GM23248 (cell line): ENCODE data around the gene ACE2. TPM values are rescaled to one million over a fixed set of nuclear protein-coding genes. Genes with fewer than 3 reads are reported as not detected.

Experiments
- DNase-seq: peaks from one replicate; pipeline ENCODE4 v3.0.0-alpha.2; 2015
- H2AFZ ChIP-seq: fragments of 200-600 bp; sonication (generic); 2 replicates; pipeline ENCODE4 v1.6.1; 2016; ENCODE audit warnings: antibody characterized with exemption
- H3F3A ChIP-seq: fragments of 200-600 bp; sonication (generic); 2 replicates; pipeline ENCODE4 v1.6.1; 2016; ENCODE audit warnings: mild to moderate bottlenecking, antibody characterized with exemption, mixed run types; ENCODE audit not compliant: insufficient read depth
- H3K27ac ChIP-seq: fragments of 200-600 bp; sonication (generic); 2 replicates; pipeline ENCODE4 v1.5.1; 2016; ENCODE audit warnings: mild to moderate bottlenecking
- H3K27me3 ChIP-seq: fragments of 200-600 bp; sonication (generic); replicated peaks from 2 replicates; pipeline ENCODE4 v1.6.1; 2016; ENCODE audit warnings: mild to moderate bottlenecking; ENCODE audit not compliant: insufficient read depth
- H3K36me3 ChIP-seq: fragments of 200-600 bp; sonication (generic); 2 replicates; pipeline ENCODE4 v1.6.1; 2016; ENCODE audit warnings: low read depth, mild to moderate bottlenecking
- H3K4me1 ChIP-seq: fragments of 200-600 bp; sonication (generic); 2 replicates; pipeline ENCODE4 v1.6.1; 2016; ENCODE audit warnings: mild to moderate bottlenecking; ENCODE audit not compliant: insufficient read depth
- H3K4me2 ChIP-seq: fragments of 200-600 bp; sonication (generic); one replicate; pipeline ENCODE4 v1.6.1; 2016; ENCODE audit warnings: mild to moderate bottlenecking; ENCODE audit not compliant: unreplicated experiment
- H3K4me3 ChIP-seq: fragments of 200-600 bp; sonication (generic); 2 replicates; pipeline ENCODE4 v1.5.1; 2016; ENCODE audit warnings: mild to moderate bottlenecking
- H3K79me2 ChIP-seq: fragments of 200-600 bp; sonication (generic); 2 replicates; pipeline ENCODE4 v1.6.1; 2016; ENCODE audit warnings: mild to moderate bottlenecking; ENCODE audit not compliant: insufficient read depth
- H3K9ac ChIP-seq: fragments of 200-600 bp; sonication (generic); 2 replicates; pipeline ENCODE4 v1.6.1; 2016; ENCODE audit warnings: mild to moderate bottlenecking
- H3K9me2 ChIP-seq: fragments of 200-600 bp; sonication (generic); 2 replicates; pipeline ENCODE4 v1.6.1; 2016; ENCODE audit warnings: mixed run types, mild to moderate bottlenecking, moderate library complexity; ENCODE audit not compliant: insufficient read depth
- H3K9me3 ChIP-seq: fragments of 200-600 bp; sonication (generic); one replicate; pipeline ENCODE4 v1.6.1; 2017; ENCODE audit warnings: low read depth
- H4K20me1 ChIP-seq: fragments of 200-600 bp; sonication (generic); 2 replicates; pipeline ENCODE4 v1.6.0; 2016; ENCODE audit not compliant: insufficient read depth
- EZH2 ChIP-seq: fragments of 200-600 bp; sonication (generic); IDR thresholded peaks from 2 replicates; pipeline ENCODE4 v1.6.1; 2018; ENCODE audit warnings: antibody characterized with exemption, mild to moderate bottlenecking; ENCODE audit not compliant: insufficient read depth, poor library complexity, severe bottlenecking
- EZH2phosphoT487 ChIP-seq: fragments of 200-600 bp; sonication (generic); IDR thresholded peaks from 2 replicates; pipeline ENCODE4 v1.6.1; 2018; ENCODE audit warnings: antibody characterized with exemption, moderate library complexity, mild to moderate bottlenecking, low read depth; ENCODE audit not compliant: insufficient read depth
- WGBS, 2 experiments: methylation state at CpG; one replicate each; pipeline ENCODE4 v1.1.6; 2015 to 2017; ENCODE audit warnings: low lambda C conversion rate in 2 of 2, low coverage in 1 of 2; ENCODE audit errors: missing lambda C conversion rate in 2 of 2; 5-methylcytosine and 5-hydroxymethylcytosine counted together
- in situ Hi-C: fragments of 300-500 bp; cut with MboI; formaldehyde crosslinking; loops from 2 replicates; pipeline ENCODE4 v1.15.0; 2020
- polyA plus RNA-seq: library from polyadenylated mRNA; unstranded; fragments of >200 nt; fragmentation: Nextera tagmentation; extraction: Ambion mirVana; gene quantifications from 2 replicates; pipeline ENCODE4 v1.2.1, GENCODE V29; 2016
- total RNA-seq: library from RNA; depleted of rRNA; stranded (reverse); fragments of >200 nt; shearing (Covaris generic); gene quantifications from 2 replicates; pipeline ENCODE4 v1.2.3, GENCODE V29; 2014

ACE2 gene
- total and polyA plus RNA-seq, 2 experiments from 2014 or later = not detected

DNA sequence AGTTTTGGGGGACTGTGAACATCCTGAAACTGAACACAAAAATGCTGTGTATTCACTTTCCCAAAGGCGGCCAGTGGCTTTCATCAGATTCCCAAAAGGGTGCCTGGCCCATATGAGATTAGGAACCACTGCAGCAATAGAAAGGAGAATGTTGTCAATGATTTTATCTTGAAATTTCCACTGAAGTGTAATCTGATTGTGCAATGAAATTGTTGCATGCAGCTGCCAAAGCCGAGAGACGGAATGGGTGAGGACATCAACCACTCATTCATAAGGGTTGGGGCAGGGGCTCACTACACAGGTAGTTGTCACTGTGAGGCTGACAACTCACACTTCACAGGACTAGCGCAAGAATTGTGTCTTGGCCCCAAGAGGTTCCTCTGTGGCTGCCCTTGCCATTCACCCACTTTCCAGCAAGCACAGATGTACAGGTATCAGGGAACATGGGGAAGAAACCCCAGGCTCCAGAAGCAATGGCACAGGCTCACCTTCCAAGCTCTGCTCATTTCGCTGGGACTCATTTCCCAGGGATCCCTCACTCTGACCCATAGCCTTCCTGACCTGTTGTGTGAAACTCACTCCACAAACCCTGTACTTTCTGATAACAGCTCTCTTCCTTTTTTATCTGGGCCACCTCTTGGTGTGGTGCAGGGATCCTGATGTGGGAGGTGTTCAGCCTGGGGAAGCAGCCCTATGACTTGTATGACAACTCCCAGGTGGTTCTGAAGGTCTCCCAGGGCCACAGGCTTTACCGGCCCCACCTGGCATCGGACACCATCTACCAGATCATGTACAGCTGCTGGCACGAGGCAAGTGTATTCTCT is 51.4 kb downstream of the ACE2 start:
- H3K27ac ChIP-seq = no peak overlapping the region
- H3K4me3 ChIP-seq = no peak overlapping the region
- no peaks in the 10 kb centered on the region for H3K27me3 ChIP-seq
- 54 to 61% methylated on average over 5 to 8 of the region's 8 CpGs for WGBS, 2 experiments
- H4K20me1 ChIP-seq = no peaks in the 10 kb centered on the region
- H3K4me1 ChIP-seq = no peaks in the 10 kb centered on the region
- no peak overlapping the region for H2AFZ ChIP-seq
- H3F3A ChIP-seq = no peaks in the 10 kb centered on the region
- H3K36me3 ChIP-seq = no peaks in the 10 kb centered on the region
- H3K9ac ChIP-seq = no peak overlapping the region
- no peaks in the 10 kb centered on the region for H3K79me2 ChIP-seq
- H3K9me2 ChIP-seq = no peaks in the 10 kb centered on the region
- DNase-seq = no peak
- in situ Hi-C loops = no loop called here
- no peak for TF ChIP-seq EZH2
- TF ChIP-seq EZH2phosphoT487 = no peak
- H3K9me3 ChIP-seq = no peaks in the 10 kb centered on the region
- no peak overlapping the region for H3K4me2 ChIP-seq

DNA sequence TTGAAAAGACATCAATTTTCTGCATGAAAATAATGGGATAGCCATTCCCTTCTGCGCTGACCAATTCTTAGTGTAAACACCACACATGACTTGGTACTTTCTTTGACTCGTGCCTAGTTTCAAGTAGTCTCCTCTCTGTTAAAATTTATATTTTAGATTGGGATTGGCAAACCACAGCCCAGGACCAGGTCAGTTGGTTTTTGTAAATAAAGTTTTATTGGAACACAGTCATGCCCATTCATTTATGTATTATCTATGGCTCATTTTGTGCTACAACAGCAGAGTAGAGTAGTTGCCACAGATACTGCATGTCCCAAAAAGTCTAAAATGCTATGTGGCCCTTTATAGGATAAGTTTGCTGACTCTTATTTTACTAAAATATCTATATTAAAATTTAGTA is 53.4 kb downstream of the ACE2 start:
- TF ChIP-seq EZH2 = no peak
- no peak for TF ChIP-seq EZH2phosphoT487
- no peaks in the 10 kb centered on the region for H3K9me2 ChIP-seq
- no peak overlapping the region for H3K9ac ChIP-seq
- H3K4me2 ChIP-seq = no peak overlapping the region
- H3K27ac ChIP-seq = no peak overlapping the region
- in situ Hi-C loops = no loop called here
- H3K27me3 ChIP-seq = no peaks in the 10 kb centered on the region
- 53 to 59% methylated on average over 2 of the region's 2 CpGs for WGBS, 2 experiments
- no peaks in the 10 kb centered on the region for H3K9me3 ChIP-seq
- no peak for DNase-seq
- no peaks in the 10 kb centered on the region for H3K4me1 ChIP-seq
- H4K20me1 ChIP-seq = no peaks in the 10 kb centered on the region
- no peaks in the 10 kb centered on the region for H3F3A ChIP-seq
- no peak overlapping the region for H3K4me3 ChIP-seq
- no peaks in the 10 kb centered on the region for H3K79me2 ChIP-seq
- H3K36me3 ChIP-seq = no peaks in the 10 kb centered on the region
- H2AFZ ChIP-seq = no peak overlapping the region

DNA sequence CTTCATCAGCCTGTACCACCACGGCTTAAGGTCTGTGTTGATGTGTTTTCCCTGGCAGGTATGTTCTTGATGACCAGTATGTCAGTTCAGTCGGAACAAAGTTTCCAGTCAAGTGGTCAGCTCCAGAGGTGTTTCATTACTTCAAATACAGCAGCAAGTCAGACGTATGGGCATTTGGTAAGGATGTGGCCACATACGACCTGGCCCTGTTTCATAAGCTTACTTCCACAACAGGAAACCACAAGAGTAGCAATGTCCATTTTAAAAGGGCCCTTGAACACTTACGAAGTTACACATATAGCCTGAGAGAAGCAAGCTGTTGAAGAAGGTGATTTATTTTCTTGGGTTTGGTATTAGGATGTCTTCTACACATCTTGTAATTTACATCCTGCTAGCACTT is 54.0 kb downstream of the ACE2 start:
- in situ Hi-C loops = no loop called here
- Histone ChIP-seq H3K9me2 (no peaks in the 10 kb centered on the region), H3K4me3 (no peak overlapping the region), H3K27me3 (no peaks in the 10 kb centered on the region), H4K20me1 (no peaks in the 10 kb centered on the region), H3K9me3 (no peaks in the 10 kb centered on the region), H2AFZ (no peak overlapping the region), H3K4me1 (no peaks in the 10 kb centered on the region), H3K27ac (no peak overlapping the region), H3K4me2 (no peak overlapping the region), H3K9ac (no peak overlapping the region), H3K36me3 (no peaks in the 10 kb centered on the region), H3K79me2 (no peaks in the 10 kb centered on the region), H3F3A (no peaks in the 10 kb centered on the region)
- no peak for DNase-seq
- 41 to 43% methylated on average over 5 of the region's 5 CpGs for WGBS, 2 experiments
- no peak for TF ChIP-seq EZH2phosphoT487
- TF ChIP-seq EZH2 = no peak

DNA sequence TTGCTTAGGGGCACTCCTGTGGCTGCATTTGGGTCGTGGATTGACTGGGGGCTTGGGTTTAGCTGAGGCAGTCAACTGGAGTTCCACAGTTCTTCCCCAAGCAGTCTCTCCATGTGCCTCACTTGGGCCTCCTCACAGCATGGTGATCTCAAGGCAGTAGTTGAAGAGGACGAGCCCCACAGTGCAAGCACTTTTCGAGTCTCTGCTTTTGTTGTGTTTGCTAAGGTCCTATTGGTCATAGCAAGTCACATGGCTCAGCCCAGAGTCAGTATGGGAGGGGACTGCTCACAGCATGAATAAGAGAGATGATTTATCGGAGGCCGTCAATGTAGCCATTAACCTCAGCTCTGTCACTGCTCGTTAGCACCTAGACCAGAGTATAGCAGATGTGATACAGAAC is 70.4 kb downstream of the ACE2 start:
- WGBS, 2 experiments = 60 to 75% methylated on average over 5 to 6 of the region's 6 CpGs
- no peaks in the 10 kb centered on the region for H3K79me2 ChIP-seq
- H2AFZ ChIP-seq = no peak overlapping the region

DNA sequence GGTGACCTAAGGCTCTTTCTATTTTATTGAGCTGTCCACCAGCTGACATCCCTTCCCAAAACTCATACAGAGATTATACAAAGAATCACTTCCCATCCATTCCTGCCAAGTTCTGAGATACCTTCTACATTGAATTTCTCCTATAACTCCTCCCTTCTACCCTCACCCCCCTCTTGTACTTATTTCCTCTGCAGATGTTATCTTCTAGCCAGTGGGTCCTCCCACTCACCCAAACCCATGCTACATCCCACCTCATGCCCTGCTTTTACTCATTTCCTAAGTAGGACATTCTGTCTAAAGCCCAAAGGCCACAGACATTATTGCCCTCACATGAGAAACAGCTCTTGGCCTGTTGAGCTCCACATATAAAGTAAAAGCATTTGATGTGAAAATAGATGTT is 71.6 kb downstream of the ACE2 start:
- H3K27me3 ChIP-seq = no peaks in the 10 kb centered on the region
- no peaks in the 10 kb centered on the region for H3K4me1 ChIP-seq
- no peak overlapping the region for H3K4me2 ChIP-seq
- in situ Hi-C loops = no loop called here
- H3F3A ChIP-seq = no peaks in the 10 kb centered on the region
- H3K4me3 ChIP-seq = no peak overlapping the region
- no peaks in the 10 kb centered on the region for H3K79me2 ChIP-seq
- no peak overlapping the region for H3K9ac ChIP-seq
- no peak overlapping the region for H3K27ac ChIP-seq
- no peak for DNase-seq
- TF ChIP-seq EZH2 (no peak), EZH2phosphoT487 (no peak)
- no peaks in the 10 kb centered on the region for H3K9me3 ChIP-seq
- no peaks in the 10 kb centered on the region for H4K20me1 ChIP-seq
- no peaks in the 10 kb centered on the region for H3K9me2 ChIP-seq
- no peak overlapping the region for H2AFZ ChIP-seq
- H3K36me3 ChIP-seq = no peaks in the 10 kb centered on the region

More for the DNA sequence above, 70.4 kb downstream of the ACE2 start:
- TF ChIP-seq EZH2phosphoT487 = no peak
- TF ChIP-seq EZH2 = no peak
- Histone ChIP-seq H3K9me3 (no peaks in the 10 kb centered on the region), H3K36me3 (no peaks in the 10 kb centered on the region), H3K4me2 (no peak overlapping the region), H3K27ac (no peak overlapping the region), H4K20me1 (no peaks in the 10 kb centered on the region), H3K9me2 (no peaks in the 10 kb centered on the region), H3K9ac (no peak overlapping the region), H3K4me3 (no peak overlapping the region), H3K27me3 (no peaks in the 10 kb centered on the region), H3F3A (no peaks in the 10 kb centered on the region), H3K4me1 (no peaks in the 10 kb centered on the region)
- in situ Hi-C loops = no loop called here
- no peak for DNase-seq
